Pons (tissue), 1 donor: Measurements from ENCODE around the gene RS1.

Experiments
- DNase-seq: peaks from one replicate; pipeline ENCODE4 v3.0.0-alpha.2; 2016; ENCODE audit warnings: low spot score

RS1 gene

DNA sequence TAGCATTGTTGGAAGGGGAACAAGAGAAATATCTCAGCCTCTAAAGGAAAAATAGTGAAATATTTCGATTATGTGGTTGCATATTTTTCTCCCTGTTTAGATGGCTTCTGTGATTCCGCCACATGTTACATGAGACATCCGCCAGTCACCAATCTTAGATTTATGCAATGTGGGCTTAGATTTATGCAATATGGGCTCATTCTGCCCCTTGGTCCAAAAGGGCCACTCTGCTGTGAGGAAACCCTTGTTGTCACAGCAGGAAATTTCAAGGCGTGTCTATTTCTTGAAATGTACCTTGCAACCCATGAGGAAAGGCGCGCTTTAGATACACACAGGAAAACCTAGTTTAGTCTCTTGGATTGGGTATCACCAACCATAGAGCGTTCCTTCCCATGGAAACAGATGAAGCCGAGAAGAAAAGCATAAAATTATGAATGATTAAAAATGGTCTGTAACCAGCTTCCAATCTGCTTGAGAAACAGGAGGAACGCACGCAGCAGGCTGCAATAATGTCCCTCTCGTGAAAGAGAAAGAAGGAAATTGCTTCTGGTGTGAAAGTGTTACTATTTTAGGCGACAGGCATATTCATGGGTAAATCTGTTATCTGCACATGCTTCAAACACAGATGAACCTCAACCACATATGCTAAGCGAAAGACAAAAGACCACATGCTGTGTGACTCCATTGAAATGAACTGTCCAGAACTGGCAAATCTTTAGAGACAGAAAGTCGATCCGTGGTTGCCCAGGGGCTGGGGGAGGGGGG lies 3.7 kb downstream of the RS1 start:
- no peak for DNase-seq

DNA sequence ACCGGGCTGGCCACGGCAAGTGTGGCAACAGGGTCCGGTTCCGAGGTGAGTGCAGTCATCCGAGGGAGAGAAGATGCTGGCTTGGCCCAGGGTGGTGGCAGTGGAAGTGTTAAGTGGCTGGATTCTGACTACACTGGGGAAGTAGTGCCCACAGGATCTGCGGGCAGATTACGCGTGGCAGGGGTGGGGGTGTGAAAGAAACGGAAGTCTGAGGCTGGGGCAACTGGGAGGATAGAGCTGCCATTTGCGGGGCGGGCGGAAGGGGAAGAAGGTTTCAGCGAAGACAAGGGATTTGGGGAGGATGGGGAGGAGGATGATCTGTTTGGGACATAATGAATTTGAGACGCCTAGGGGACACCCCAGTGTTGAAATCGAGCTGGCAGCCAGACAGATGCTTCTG lies 5.3 kb downstream of the RS1 start:
- DNase-seq = no peak

DNA sequence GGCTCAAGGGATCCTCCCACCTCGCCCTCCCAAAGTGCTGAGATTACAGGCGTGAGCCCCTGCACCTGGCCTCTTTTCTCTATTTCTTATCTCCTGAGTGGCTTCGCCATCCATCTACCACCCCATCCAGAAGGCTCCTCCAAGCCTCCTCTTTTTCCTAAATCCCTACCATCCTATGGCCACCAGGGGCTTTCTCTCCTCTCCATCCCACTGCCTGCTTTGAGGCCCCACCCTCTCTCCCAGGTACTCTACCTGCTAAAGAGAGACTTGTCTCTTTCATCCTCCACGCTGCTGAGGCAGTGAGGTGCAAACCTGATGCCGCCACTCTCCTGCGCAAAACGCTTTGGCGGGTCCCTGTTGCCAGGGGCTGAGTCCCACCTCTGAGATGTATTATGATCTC lies 7.0 kb downstream of the RS1 start:
- DNase-seq = no peak

DNA sequence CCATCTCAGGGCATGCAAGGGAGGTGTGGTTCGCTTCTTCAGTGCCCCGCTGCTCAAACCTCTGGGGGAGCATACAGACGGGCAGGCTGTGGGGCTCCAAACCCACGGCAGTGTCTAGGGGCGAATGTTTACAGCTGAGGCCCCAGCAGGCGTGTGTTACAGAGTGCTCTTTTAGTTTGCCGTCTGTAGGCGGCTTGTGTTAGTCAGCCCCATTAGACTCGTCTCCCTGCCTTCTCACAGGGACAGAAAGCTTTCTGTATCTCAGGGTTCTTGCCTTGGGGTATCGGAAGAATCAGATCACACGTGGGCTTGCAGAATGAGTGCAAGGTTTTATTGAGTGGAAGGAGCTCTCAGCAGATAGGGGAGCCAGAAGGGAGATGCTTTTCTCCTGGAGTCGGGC lies 10.6 kb downstream of the RS1 start:
- no peak for DNase-seq

DNA sequence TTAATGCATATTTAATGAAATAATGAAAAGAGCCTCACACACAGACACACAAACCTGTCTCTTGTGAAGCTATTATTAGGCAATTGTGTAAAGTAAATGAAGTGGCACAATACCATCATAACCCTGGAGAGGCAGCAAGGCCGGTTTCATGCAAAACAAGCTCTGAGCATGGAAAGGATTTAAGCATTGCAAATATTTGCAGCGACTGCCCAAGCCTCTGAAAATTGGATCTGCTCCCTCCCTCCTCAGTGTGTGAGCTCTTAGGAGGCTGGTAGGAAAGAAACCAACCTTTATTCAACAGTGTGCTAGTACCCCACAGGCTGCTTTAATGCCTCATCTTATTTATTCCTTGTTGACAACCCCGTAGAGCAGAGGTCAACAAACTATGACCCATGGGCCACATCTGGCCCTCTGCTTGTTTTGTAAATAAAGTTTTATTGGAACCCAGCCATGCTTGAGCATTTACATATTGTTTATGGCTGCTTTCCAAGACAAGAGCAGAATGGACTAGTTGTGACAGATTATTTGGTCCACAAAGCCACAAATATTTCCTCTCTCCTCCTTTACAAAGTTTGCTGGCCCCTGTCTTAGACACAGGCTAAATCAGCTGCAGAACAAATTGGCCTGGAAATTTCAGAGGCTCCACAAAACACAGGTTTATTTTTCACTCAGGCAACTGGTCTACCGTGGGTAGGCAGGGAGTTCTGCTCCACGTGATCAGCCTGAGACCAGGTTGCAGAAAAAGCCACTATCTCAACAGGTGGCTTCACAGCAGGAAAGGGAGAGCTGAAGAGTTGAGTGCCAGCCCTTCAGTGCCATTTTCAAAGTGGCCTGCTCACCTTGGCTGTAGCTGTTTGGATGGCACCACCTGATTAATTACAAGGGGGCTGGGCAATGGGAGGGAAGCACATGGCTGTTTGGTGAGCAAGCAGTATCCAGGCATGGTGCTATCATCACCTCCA lies 16.8 kb downstream of the RS1 start:
- no peak for DNase-seq

DNA sequence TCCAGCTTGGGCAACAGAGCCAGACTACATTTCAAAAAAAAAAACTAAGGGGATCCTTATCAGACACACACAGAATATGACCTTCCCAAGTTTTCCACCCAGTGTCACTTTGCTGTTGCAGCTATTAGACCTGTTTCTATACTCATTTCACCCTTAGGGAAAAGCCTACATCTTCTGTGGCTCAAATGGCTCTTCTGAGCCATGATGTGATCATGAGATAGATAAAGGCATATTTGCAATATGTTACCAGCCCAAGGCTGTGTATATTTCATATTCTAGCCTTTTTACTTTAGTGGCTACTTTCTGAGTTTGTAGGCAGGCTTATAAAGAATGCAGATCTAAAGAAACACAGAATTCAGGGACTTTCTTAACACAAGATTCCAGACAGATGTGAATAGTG lies 19.3 kb downstream of the RS1 start:
- DNase-seq = no peak

DNA sequence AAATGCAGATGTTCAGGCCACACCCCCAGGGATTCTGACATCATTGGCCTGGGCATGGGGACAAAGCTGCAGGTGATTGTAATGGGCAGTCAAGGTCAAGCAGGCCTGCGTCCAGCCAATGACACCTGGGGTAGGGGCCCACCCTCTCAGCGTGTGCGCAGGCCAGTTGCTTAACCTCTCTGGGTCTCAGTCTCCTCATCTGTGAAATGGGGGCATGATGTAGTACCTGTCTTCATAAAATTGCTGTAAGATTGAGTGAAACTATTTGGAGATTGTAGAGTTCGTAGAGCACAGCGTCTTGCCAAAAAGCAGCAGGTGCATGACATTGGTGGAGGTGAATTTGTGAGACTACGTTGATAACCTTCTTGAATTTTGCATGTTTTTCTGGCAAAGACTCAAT lies 21.2 kb downstream of the RS1 start:
- no peak for DNase-seq

DNA sequence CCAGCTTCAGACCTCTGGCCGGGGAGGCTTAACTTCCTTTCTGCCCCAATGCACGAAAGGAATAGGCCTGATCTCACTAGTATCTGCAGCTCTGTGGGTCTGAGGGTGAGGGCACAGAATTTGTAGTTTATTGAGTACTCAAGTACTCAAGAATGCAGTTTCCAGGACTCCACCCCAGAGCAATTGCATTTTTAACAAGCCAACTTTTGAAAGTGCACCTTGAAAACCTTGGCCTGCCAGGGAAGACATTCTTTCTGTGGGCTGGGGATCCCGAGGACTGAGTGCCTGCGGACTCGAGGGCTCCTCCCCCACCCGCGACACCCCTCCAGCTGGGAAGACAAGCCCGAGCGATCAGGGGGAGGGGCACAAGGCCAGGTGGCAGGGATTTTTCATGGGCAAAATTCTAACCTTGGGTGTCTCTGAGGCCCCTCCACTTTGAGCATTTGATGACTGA lies 22.4 kb downstream of the RS1 start:
- DNase-seq = no peak

DNA sequence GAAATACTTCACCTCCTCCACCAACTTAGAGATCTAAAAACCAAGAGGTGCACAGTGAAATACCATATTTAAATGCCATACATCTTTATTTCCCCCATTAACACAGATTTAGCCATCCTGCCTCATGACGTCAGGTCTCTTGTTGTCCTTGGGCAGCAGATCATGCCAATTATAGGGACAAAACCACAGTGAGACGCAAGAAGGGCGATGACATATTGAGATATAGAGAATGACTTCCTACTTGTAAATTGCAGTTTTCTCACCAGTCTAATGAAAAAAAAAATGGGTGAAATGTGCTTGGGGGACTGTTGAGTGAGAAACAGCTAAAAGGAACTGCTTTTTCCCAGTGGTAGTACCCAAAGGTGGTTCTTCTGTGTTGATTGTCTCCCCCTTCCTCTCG lies 24.3 kb downstream of the RS1 start:
- DNase-seq = no peak

DNA sequence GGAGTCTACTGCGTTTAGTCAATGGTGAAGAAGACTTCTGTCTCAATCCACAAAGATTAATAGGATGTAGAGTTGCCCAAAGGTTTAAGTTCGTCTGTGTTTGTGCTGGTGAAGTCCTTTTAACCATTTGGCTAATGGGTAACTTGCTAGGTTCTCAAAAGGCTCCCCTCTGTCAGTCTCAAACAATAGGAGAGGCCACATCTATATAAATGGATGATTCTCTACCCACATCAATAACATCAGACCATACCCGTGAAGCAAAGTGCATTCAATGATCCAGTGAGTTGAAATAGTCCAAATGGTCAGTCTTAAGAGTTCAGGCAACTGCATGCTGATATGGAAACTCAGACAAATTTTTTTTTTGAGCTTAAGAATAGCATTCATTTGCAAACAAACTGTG lies 28.1 kb downstream of the RS1 start:
- no peak for DNase-seq

DNA sequence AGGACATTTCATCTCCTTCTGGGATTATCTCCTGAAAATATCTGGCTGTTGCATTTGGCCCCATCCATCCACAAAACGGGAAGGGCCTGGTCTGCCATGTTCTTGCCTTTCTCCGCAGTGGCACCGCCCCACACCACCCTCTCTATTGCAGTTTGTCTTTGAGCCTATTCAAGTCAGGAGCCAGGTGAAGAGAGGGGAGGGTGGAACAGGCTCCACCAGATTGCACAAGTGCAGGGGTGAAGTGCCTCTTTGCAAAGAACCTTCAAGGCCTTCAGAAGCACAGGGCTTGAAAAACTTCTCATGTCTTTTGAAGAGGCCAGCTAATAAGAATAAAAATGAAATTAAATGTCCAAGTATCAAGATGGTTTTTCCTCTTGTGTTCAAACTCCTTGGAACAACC lies 28.7 kb downstream of the RS1 start:
- no peak for DNase-seq

DNA sequence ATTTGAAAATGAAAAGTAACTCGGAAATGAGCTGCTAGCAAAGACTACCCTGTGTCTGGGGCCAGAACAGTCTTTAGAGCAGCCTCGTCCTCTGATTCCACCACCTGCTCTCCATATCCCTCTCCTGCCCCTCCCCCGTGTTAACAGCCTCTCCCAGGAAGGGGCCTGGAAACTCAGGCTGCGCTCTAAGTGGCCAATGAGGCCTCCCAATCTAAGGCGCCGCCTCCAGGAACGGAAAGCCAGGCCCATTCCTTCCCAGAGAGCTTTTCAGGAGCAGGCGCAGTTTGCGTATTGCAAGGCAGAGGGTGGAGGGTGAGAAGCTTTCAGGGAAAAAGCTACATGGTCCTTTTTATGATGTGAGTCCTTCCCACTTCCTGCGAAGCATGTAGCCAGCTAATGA lies 31.2 kb downstream of the RS1 start:
- DNase-seq = no peak

DNA sequence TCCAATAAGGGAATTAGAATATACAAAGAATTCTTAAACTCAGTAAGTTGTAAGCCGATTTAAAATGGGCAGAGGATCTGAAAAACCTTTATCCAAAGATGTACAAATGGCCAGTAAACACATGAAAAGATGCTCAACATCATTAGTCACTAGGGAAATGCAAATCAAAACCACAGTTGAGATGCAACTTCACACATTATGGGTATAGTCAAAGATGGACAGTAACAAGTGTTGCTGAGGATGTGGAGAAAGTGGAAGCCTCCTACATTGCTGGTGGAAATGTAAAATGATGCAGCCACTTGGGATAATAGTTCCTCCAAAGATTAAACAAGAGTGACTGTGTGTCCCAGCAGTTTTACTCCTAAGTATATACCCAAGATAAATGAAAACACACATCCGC lies 32.6 kb downstream of the RS1 start:
- no peak for DNase-seq

DNA sequence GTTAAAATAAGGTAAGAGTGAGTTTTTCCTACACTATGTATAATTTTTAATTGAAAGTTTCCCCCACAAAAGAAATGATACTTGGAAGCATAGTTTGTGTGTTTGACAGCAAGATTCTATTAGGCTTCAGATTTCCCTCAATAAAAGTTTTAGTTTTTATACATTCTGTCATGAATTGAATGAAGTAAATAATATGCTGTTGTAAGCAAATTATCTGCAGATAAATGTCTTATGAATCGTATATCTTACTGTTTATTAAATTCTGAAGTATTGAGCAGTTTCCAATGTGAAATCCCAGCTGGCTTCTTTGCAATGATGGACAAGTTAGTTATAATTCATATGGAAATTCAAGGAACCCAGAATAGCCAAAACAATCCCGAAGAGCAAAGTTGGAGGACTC lies 33.5 kb downstream of the RS1 start:
- DNase-seq = no peak

DNA sequence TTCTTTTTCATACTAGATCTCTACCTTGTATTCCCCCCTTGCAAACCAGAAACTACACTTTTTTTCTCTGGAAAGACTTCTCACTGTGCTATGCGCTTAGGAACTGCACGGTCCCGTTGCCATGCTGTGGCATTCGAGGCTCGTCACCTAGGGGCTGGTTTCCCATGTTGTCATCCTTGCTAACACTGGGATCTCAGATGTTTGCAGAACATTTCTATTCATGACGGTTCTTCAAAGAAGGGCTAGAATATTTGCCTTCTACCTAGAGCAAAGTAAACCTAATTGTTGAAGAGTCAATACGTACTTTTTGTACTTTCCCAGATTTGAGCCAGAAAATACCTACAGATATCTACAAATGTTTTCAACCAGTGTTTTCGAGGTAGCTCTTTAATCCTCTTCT lies 41.0 kb downstream of the RS1 start:
- no peak for DNase-seq

DNA sequence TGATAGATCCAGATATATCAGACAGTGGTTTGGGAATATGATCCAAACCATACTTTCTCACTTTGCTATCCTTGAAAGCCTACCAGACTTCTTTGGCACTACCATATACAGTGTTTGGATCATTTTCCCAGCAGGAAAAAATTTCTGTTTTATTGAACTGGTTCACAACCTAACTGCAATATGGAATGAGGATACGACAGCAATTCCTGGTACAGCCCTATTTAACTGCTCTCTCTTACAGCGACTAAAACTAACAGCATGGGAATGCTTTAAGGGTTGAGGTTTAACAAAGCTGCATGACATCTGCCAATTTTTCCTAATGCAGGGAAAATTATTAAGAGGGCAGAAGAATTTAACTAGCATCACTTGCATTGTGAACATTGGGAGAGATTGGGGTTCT lies 47.3 kb downstream of the RS1 start:
- DNase-seq = no peak

DNA sequence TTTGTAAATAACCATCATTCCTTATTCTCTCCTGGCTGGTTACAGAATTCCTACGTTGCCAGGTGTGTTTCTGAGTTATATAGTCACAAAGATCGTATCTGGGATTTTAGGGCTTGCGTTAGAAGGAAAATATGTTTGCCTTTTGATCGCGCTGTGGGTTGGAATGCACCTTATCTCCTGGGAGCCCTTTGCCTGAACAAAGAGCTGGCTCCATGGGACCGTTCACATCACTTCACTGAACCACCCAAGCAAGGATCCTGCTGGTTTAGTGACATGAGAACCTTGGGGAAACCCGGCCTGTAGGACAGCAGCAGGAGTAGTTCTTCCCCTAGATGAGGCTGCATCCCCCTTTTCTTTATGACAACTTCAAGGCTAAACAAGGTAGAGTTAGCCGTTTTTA lies 51.6 kb downstream of the RS1 start:
- DNase-seq = no peak

DNA sequence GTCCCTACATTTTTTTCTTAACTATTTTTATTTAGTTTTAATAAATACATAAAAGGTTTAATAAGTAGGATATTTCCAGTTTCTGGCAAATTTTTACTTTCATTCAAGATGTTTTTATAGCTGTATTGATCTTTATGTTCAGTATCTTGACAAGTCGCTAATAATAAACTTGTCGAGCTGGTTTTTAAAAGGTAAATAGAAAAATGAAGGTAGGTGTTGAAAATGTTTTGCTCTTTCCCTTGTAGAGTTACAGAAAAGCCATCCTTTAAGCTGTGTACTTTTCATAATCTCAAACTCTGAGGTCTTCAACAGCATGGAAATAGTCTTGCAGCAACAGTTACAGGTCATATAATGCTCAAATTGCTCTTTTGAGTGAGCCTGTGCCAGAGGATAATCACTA lies 52.6 kb downstream of the RS1 start:
- no peak for DNase-seq

DNA sequence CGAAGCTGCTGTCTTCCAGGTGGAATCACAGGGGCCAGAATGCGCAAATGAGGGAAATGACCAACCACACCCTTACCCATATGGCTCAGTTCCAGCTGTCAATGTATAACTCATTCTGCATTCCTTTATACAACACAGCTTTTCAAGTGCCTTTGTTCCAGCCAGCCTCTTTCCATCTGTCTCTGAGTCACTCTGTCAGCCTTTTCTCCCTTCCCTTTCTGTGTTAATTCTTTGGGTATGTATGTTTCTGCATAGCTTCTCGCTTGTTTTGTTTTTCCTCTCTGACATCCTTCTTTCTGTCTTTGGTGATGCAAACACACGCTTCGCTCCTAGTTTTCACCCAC lies 54.5 kb downstream of the RS1 start:
- no peak for DNase-seq

DNA sequence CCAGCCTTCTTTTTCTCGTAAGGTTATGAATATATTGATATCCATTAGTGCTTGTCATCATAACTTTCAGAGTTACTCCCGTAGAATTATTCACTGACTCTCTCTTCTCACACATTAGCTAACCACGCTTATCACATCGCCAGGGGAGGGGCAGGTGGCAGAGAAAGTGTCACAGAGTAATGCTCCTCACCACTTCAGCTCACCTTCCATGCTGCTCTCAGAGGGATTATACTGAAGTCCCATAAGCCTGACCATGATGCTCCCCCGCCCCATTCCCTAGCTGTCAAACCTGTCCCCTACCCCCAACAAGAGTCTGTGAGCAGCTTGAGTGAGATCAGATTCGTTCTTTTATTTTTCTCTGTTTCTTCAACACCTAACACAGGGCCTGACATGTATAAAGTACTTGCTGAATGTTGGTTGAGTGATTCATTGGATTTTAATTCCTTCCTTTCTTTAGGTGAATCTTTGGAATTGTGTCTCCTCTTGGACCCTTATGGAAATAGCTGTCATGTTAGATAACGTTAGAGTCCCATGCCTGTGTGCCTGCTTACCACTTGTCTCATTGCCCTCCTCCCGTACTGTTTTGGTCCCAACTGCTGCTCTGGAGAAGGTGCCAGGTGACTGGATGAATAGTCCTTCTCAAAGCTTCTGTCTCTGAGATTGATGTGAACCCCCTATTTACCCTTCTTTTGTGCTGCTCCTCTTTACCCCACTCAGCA lies 55.1 kb downstream of the RS1 start:
- DNase-seq = no peak

DNA sequence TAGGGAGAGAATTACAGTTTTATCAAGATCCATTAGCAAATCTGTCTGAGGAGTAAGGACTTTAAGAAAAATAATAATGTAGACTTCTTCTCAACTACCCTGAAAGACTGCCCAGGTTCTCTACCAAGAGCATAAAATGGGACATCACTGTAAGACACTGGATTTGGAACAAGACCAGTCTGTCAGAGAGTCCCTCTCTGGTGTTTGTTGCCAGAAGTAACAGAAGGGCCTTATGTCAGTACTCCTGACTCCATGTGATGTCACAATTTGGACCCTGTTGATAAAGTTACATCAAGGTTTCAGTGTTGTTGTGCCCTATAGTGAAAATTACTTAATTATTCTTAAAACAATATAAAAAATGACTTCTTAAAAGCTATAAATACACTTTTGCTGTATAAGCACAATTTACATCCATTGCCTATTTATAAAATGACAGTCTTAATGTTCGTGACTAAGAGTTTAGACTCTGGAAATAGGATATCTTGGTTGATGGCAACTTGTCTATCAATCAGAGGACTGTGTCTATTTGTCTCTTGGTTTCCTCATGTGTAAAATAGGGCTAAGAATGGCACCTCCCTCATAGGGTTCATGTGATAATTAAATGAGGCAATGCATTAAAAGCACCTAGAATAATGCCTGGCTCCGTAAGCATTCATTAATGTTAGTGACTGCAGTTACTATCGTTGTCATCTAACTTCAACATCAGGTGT lies 57.8 kb downstream of the RS1 start:
- no peak for DNase-seq

DNA sequence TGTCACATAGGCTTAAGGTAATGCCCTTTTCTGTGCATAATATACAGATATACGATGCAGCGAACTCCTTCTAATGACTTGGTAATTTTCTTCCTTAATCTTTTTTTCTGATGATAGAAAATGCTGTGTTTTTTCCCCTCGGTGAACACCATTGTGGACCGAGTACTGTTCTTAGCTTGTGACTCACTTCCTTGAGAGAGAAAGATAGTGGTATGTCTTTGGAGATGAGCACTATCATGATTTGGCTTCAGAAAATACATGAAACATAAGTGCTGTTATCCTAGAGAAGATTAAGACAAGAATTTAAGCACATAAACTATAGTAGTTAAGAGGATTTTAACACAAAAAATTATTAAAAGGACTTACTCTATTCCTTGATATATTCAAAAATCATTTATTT lies 63.9 kb downstream of the RS1 start:
- DNase-seq = no peak
